ENCODE data around the gene HHIP.

GRCh38 chr4:144701683-144702233 lies 55.8 kb downstream of the HHIP start:
- TF ChIP-seq CTBP1 (IDR thresholded peaks at IDR 0.05; ENCODE audit: borderline replicate concordance) (no peak), FOXM1 (IDR thresholded peaks at IDR 0.05; ENCODE audit: borderline replicate concordance) (no peak), BHLHE40 (IDR thresholded peaks at IDR 0.05; ENCODE audit: borderline replicate concordance) (no peak), TARDBP (IDR thresholded peaks at IDR 0.05) (no peak), SP1 (IDR thresholded peaks at IDR 0.05) (no peak), ELF4 (IDR thresholded peaks at IDR 0.05) (no peak), SUZ12 (IDR thresholded peaks at IDR 0.05) (no peak), FOXA1 (IDR thresholded peaks at IDR 0.05) (no peak)
